GM21825 (cell line): ENCODE results near the gene GAREM1.

Experiments used
- ATAC-seq: cut with Tn5 transposase; IDR thresholded peaks from one replicate; pipeline ENCODE4 v1.9.1; 2021; ENCODE audit warnings: mild to moderate bottlenecking, moderate library complexity; ENCODE audit not compliant: unreplicated experiment

Gene GAREM1

DNA sequence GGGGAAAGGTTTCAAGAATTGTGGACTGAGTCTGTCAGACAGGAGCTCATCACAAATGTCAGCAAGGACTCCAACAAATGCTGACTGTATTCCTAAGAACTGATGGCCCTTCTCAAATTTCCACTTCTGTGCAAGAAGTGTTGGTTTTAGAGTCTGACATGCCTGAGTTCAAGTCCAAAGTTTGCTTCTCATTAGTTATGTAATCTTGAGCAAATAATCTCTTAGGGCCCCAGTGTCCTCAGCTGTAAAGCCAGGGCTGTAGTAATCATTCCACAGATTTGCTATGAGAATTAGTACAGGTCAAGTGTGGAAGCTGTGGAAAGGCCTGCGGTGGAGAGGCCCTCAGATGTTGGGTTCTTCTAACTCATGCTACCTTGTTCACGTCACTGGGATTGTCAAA lies 257.0 kb downstream of the GAREM1 start:
- no peak for ATAC-seq
